Mesendoderm (in vitro differentiated cells): ENCODE measurements around the gene ZMYND11. TPM values are rescaled to one million over a fixed set of nuclear protein-coding genes. Genes with fewer than 3 reads are reported as not detected.
A peak's percentile ranks its signal among the peaks of the same experiment; 100 is the strongest.

ENCODE experiments used
- DNase-seq: peaks from one replicate; pipeline ENCODE4 v3.0.0; 2013
- H2AK5ac ChIP-seq: 2 replicates; pipeline ENCODE4 v1.6.1; 2013; ENCODE audit warnings: low read length, inconsistent platforms
- H2BK120ac ChIP-seq: 2 replicates; pipeline ENCODE4 v1.6.1; 2013; ENCODE audit warnings: low read depth, mild to moderate bottlenecking, low read length, moderate library complexity, mixed read lengths
- H2BK15ac ChIP-seq: replicated peaks from 2 replicates; pipeline ENCODE4 v1.6.1; 2013; ENCODE audit warnings: low read depth, mild to moderate bottlenecking, moderate library complexity
- H2BK5ac ChIP-seq: 2 replicates; pipeline ENCODE4 v1.6.1; 2013; ENCODE audit warnings: low read length, inconsistent platforms
- H3K18ac ChIP-seq: 2 replicates; pipeline ENCODE4 v1.6.1; 2013; ENCODE audit warnings: mild to moderate bottlenecking, low read length, mixed read lengths
- H3K23ac ChIP-seq: one replicate; pipeline ENCODE4 v1.6.1; 2013; ENCODE audit warnings: low read length
- H3K27ac ChIP-seq: 2 replicates; pipeline ENCODE4 v1.5.1; 2013; ENCODE audit warnings: low read depth, mild to moderate bottlenecking, inconsistent platforms, low read length, moderate library complexity
- H3K27me3 ChIP-seq: 2 replicates; pipeline ENCODE4 v1.6.1; 2013; ENCODE audit warnings: low read length, control low read depth, mild to moderate bottlenecking, inconsistent platforms; ENCODE audit not compliant: insufficient read depth, poor library complexity
- H3K36me3 ChIP-seq: 2 replicates; pipeline ENCODE4 v1.6.1; 2013; ENCODE audit warnings: low read length, inconsistent platforms; ENCODE audit not compliant: control insufficient read depth, insufficient read depth
- H3K4ac ChIP-seq: one replicate; pipeline ENCODE4 v1.6.1; 2013; ENCODE audit warnings: low read depth, mild to moderate bottlenecking, low read length, moderate library complexity
- H3K4me1 ChIP-seq: 2 replicates; pipeline ENCODE4 v1.6.1; 2013; ENCODE audit warnings: low read depth, low read length, inconsistent platforms; ENCODE audit not compliant: control insufficient read depth
- H3K4me2 ChIP-seq: 2 replicates; pipeline ENCODE4 v1.6.1; 2013; ENCODE audit warnings: low read length
- H3K4me3 ChIP-seq: 2 replicates; pipeline ENCODE4 v1.5.1; 2013; ENCODE audit warnings: mild to moderate bottlenecking, low read length
- H3K56ac ChIP-seq: one replicate; pipeline ENCODE4 v1.6.1; 2013; ENCODE audit warnings: low read length
- H3K79me1 ChIP-seq: 2 replicates; pipeline ENCODE4 v1.6.1; 2013; ENCODE audit warnings: low read length, inconsistent platforms
- H3K79me2 ChIP-seq: 2 replicates; pipeline ENCODE4 v1.6.1; 2013; ENCODE audit warnings: mild to moderate bottlenecking, low read length; ENCODE audit not compliant: control insufficient read depth, insufficient read depth
- H3K9ac ChIP-seq: 2 replicates; pipeline ENCODE4 v1.6.1; 2013; ENCODE audit warnings: low read length, inconsistent platforms
- H4K5ac ChIP-seq: one replicate; pipeline ENCODE4 v1.6.1; 2013; ENCODE audit warnings: low read length
- H4K8ac ChIP-seq: one replicate; pipeline ENCODE4 v1.6.1; 2013; ENCODE audit warnings: low read depth, mild to moderate bottlenecking, control low read depth, low read length, moderate library complexity
- WGBS: extraction: QIAGEN DNeasy Blood & Tissue Kit; methylation state at CpG from one replicate; pipeline ENCODE4 v1.1.7; 2013; ENCODE audit warnings: low lambda C conversion rate, missing lambda C conversion rate; ENCODE audit not compliant: insufficient coverage; ENCODE audit errors: extremely low coverage; 5-methylcytosine and 5-hydroxymethylcytosine counted together
- polyA plus RNA-seq, 2 experiments: library from polyadenylated mRNA; stranded (reverse); fragments of 200-250 nt; gene quantifications; one replicate each; pipeline ENCODE4 v1.2.3, GENCODE V29; 2013

The ZMYND11 gene
- 24.7 TPM for polyA plus RNA-seq (2013, experiment 1 of 2)
- 24.1 TPM for polyA plus RNA-seq (2013, experiment 2 of 2)

GRCh38 chr10:135132-135600 is at the start of gene ZMYND11:
ZMYND11 (plus strand) TSS chr10:135455; CDS start chr10:180013, 44,558 bp downstream.
- Histone ChIP-seq H3K18ac (peak within 1 kb of the TSS; percentile 100), H2BK5ac (peak within 1 kb of the TSS; percentile 82)
- WGBS = no CpG with 5 or more reads among the region's 73 CpGs

GRCh38 chr10:86031-86430 is 49.2 kb upstream of the ZMYND11 start:
- Histone ChIP-seq H2BK5ac (no peak overlapping the region), H3K79me2 (no peaks in the 10 kb centered on the region), H3K9ac (no peak overlapping the region), H3K36me3 (no peaks in the 10 kb centered on the region), H3K79me1 (no peaks in the 10 kb centered on the region), H3K4ac (no peak overlapping the region), H3K56ac (no peak overlapping the region), H3K23ac (no peak overlapping the region), H2BK15ac (no peak overlapping the region), H3K4me1 (no peaks in the 10 kb centered on the region), H3K27me3 (no peaks in the 10 kb centered on the region), H3K27ac (no peak overlapping the region), H4K5ac (no peak overlapping the region), H2AK5ac (no peak overlapping the region), H2BK120ac (no peak overlapping the region), H3K18ac (no peak overlapping the region), H4K8ac (no peak overlapping the region), H3K4me2 (no peak overlapping the region), H3K4me3 (no peak overlapping the region)
- no peak for DNase-seq
- WGBS = no CpG with 5 or more reads among the region's 10 CpGs

More at GRCh38 chr10:135132-135600, at the start of gene ZMYND11:
- H3K56ac ChIP-seq = peak within 1 kb of the TSS; percentile 97
- peak within 1 kb of the TSS; percentile 51 for H2AK5ac ChIP-seq
- H3K79me1 ChIP-seq = peaks cover 8% of the 10 kb centered on the region
- peak; percentile 61 for DNase-seq
- H4K5ac ChIP-seq = no peak within 1 kb of the TSS
- H4K8ac ChIP-seq = peak within 1 kb of the TSS; percentile 78
- peaks cover 6% of the 10 kb centered on the region for H3K4me1 ChIP-seq
- H3K36me3 ChIP-seq = no peaks in the 10 kb centered on the region
- peak within 1 kb of the TSS; percentile 86 for H2BK120ac ChIP-seq
- H3K23ac ChIP-seq = peak within 1 kb of the TSS; percentile 89
- peak within 1 kb of the TSS; percentile 77 for H3K4me3 ChIP-seq
- H2BK15ac ChIP-seq = peak within 1 kb of the TSS; percentile 75
- no peaks in the 10 kb centered on the region for H3K27me3 ChIP-seq
- H3K27ac ChIP-seq = peak within 1 kb of the TSS; percentile 79
- H3K4ac ChIP-seq = peak within 1 kb of the TSS; percentile 94
- peak within 1 kb of the TSS; percentile 92 for H3K9ac ChIP-seq
- peaks cover 25% of the 10 kb centered on the region for H3K79me2 ChIP-seq
- H3K4me2 ChIP-seq = peak within 1 kb of the TSS; percentile 98

GRCh38 chr10:87177-88080 is 47.8 kb upstream of the ZMYND11 start:
- no peak overlapping the region for H3K4me3 ChIP-seq
- H3K79me1 ChIP-seq = no peaks in the 10 kb centered on the region
- H3K9ac ChIP-seq = no peak overlapping the region
- no peak for DNase-seq
- H4K5ac ChIP-seq = no peak overlapping the region
- no peaks in the 10 kb centered on the region for H3K4me1 ChIP-seq
- no peak overlapping the region for H3K56ac ChIP-seq
- no peak overlapping the region for H2BK15ac ChIP-seq
- H4K8ac ChIP-seq = no peak overlapping the region
- H2BK5ac ChIP-seq = no peak overlapping the region
- H3K27me3 ChIP-seq = no peaks in the 10 kb centered on the region
- no peak overlapping the region for H2AK5ac ChIP-seq
- H3K36me3 ChIP-seq = no peaks in the 10 kb centered on the region
- H3K23ac ChIP-seq = no peak overlapping the region
- no peak overlapping the region for H3K27ac ChIP-seq
- no peaks in the 10 kb centered on the region for H3K79me2 ChIP-seq
- H2BK120ac ChIP-seq = no peak overlapping the region
- no CpG with 5 or more reads among the region's 19 CpGs for WGBS
- no peak overlapping the region for H3K4ac ChIP-seq
- no peak overlapping the region for H3K18ac ChIP-seq
- no peak overlapping the region for H3K4me2 ChIP-seq

GRCh38 chr10:88253-88652 is 47.0 kb upstream of the ZMYND11 start:
- no peak for DNase-seq
- Histone ChIP-seq H3K4me3 (no peak overlapping the region), H2BK15ac (no peak overlapping the region), H3K36me3 (no peaks in the 10 kb centered on the region), H3K4ac (no peak overlapping the region), H4K5ac (no peak overlapping the region), H3K27me3 (no peaks in the 10 kb centered on the region), H2AK5ac (no peak overlapping the region), H3K27ac (no peak overlapping the region), H3K4me1 (no peaks in the 10 kb centered on the region), H3K9ac (no peak overlapping the region), H4K8ac (no peak overlapping the region), H3K56ac (no peak overlapping the region), H2BK120ac (no peak overlapping the region), H3K79me1 (no peaks in the 10 kb centered on the region), H3K23ac (no peak overlapping the region), H3K79me2 (no peaks in the 10 kb centered on the region), H3K4me2 (no peak overlapping the region), H3K18ac (no peak overlapping the region), H2BK5ac (no peak overlapping the region)
- WGBS = no CpG with 5 or more reads among the region's 4 CpGs

GRCh38 chr10:89248-89647 is 46.0 kb upstream of the ZMYND11 start:
- H2BK120ac ChIP-seq = no peak overlapping the region

More at GRCh38 chr10:89248-89647, 46.0 kb upstream of the ZMYND11 start:
- Histone ChIP-seq H3K4me1 (no peaks in the 10 kb centered on the region), H3K36me3 (no peaks in the 10 kb centered on the region), H3K4ac (no peak overlapping the region), H3K4me3 (no peak overlapping the region), H2BK15ac (no peak overlapping the region), H2BK5ac (no peak overlapping the region), H3K79me1 (no peaks in the 10 kb centered on the region), H3K9ac (no peak overlapping the region), H3K23ac (no peak overlapping the region), H3K27ac (no peak overlapping the region), H3K56ac (no peak overlapping the region), H2AK5ac (no peak overlapping the region), H4K8ac (no peak overlapping the region), H4K5ac (no peak overlapping the region), H3K27me3 (no peaks in the 10 kb centered on the region), H3K79me2 (no peaks in the 10 kb centered on the region), H3K4me2 (no peak overlapping the region), H3K18ac (no peak overlapping the region)
- DNase-seq = no peak
- no CpG with 5 or more reads among the region's 2 CpGs for WGBS
